Right lobe of liver (tissue), 6 donors: ENCODE measurements around the gene CACNA1E. TPM values are rescaled to one million over a fixed set of nuclear protein-coding genes. Genes with fewer than 3 reads are reported as not detected.
A peak's percentile ranks its signal among the peaks of the same experiment; 100 is the strongest.

ENCODE experiments used
- ATAC-seq, 4 donors: fragments of 200-7000 bp; cut with Tn5 transposase; one replicate each; pipeline ENCODE4 v1.9.1; 2020; ENCODE audit warnings: mild to moderate bottlenecking in 4 of 4, moderate library complexity in 4 of 4
- DNase-seq, 3 donors: peaks; one replicate each; pipeline ENCODE4 v3.0.0-alpha.2; 2020
- H3K27ac ChIP-seq, 3 donors: fragments of 200-600 bp; one replicate each; pipeline ENCODE4 v1.8.0; 2022
- H3K27me3 ChIP-seq, 2 donors: fragments of 200-600 bp; one replicate each; pipeline ENCODE4 v1.8.0; 2022
- H3K36me3 ChIP-seq, 4 donors: fragments of 200-600 bp; sonication (generic) in 1 of 4; one replicate each; pipeline versions ENCODE4 v1.5.1 to v1.8.0; 2017 to 2022; ENCODE audit warnings: control low read depth in 1 of 4
- H3K4me1 ChIP-seq, 4 donors: fragments of 200-600 bp; sonication (generic) in 1 of 4; one replicate each; pipeline versions ENCODE4 v1.5.1 to v1.8.0; 2017 to 2022; ENCODE audit warnings: control low read depth in 1 of 4
- H3K4me3 ChIP-seq, 3 donors: fragments of 200-600 bp; one replicate each; pipeline ENCODE4 v1.8.0; 2022
- H3K9me3 ChIP-seq, 4 donors: fragments of 200-600 bp; sonication (generic) in 1 of 4; one replicate each; pipeline versions ENCODE4 v1.5.1 to v1.8.0; 2017 to 2022; ENCODE audit warnings: control low read depth in 1 of 4
- POLR2A ChIP-seq: fragments of 450-650 bp; IDR thresholded peaks from one replicate; pipeline ENCODE4 v1.6.1; 2017; ENCODE audit warnings: antibody characterized with exemption, mild to moderate bottlenecking
- WGBS: methylation state at CpG from one replicate; pipeline ENCODE4 v1.1.6; 2018; ENCODE audit warnings: low coverage, low lambda C conversion rate; ENCODE audit not compliant: insufficient coverage; ENCODE audit errors: missing lambda C conversion rate; 5-methylcytosine and 5-hydroxymethylcytosine counted together
- intact Hi-C, 2 donors: fragments of 100-400 bp; cut with DNase I; formaldehyde crosslinking; loops; one replicate each; pipeline versions ENCODE4 v1.11.2 to v1.14.1; 2022
- total RNA-seq, 6 experiments: library from RNA; depleted of rRNA in 2 of 6; stranded (reverse); fragments of >200 nt in 2 of 6; fragmentation: NEBNext Ultra II Directional in 3 of 6; extraction: Animal tissue kit (Norgen Biotek cat#: 25700) in 3 of 6; gene quantifications; one replicate each; pipeline versions ENCODE4 v1.1.0 to v1.2.4, GENCODE V29; 2016 to 2023
- TF ChIP-seq, protein P1 (sequence below), 4 donors: fragments of 200-600 bp in 3 of 4; fragments of 450-650 bp in 1 of 4; IDR thresholded peaks; one replicate each; pipeline versions ENCODE4 v1.5.1 to v1.8.0; 2016 to 2022; ENCODE audit warnings: antibody characterized with exemption in 4 of 4, mild to moderate bottlenecking in 2 of 4
- donor health status: DM: no; HTN: yes; CAD: no.
- donor health status: DM: no; HTN: no; CAD: no.
- donor health status: DM: no; HTN: no; CAD: no.
- donor health status: DM: no; HTN: yes; CAD: no.
- donor health status: DM: no; HTN: yes; CAD: no.

CACNA1E gene
- total RNA-seq, 6 experiments from 2014 or later, result 0.05 to 0.09 (median 0.06) TPM; not detected in 2

DNA sequence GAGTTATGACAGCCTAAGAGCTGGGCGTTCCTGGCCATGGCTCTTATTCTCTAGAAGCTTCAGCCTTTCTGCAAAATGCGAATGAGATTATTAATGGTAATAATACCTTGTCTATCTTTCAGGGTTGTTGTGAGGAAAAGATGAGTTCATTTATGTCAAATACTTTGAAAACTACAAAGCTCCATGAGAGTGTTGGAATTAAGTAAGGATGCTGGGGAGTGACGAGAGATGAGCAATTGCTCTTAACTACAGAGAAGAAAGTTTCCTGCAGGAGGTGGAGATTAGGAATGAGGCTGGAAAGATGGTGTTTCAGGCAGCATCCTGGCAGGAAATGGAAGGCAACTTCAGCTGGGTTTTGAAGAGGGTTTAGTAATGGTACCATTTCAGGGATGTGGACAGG is 124.2 kb downstream of the CACNA1E start:
- H3K27me3 ChIP-seq, result no peaks in the 10 kb centered on the region
- no peak for ATAC-seq
- no peak for DNase-seq
- H3K4me1 ChIP-seq, result peaks cover 0 to 14% (median 3%) of the 10 kb centered on the region in 4 donors
- no peaks in the 10 kb centered on the region for H3K36me3 ChIP-seq
- H3K9me3 ChIP-seq, result no peaks in the 10 kb centered on the region
- H3K27ac ChIP-seq, result no peak overlapping the region
- intact Hi-C loops, result no loop called here
- no peak overlapping the region for H3K4me3 ChIP-seq
- 63% methylated on average over 3 of the region's 3 CpGs for WGBS
- no peak for TF ChIP-seq POLR2A
- TF ChIP-seq, protein P1, sequence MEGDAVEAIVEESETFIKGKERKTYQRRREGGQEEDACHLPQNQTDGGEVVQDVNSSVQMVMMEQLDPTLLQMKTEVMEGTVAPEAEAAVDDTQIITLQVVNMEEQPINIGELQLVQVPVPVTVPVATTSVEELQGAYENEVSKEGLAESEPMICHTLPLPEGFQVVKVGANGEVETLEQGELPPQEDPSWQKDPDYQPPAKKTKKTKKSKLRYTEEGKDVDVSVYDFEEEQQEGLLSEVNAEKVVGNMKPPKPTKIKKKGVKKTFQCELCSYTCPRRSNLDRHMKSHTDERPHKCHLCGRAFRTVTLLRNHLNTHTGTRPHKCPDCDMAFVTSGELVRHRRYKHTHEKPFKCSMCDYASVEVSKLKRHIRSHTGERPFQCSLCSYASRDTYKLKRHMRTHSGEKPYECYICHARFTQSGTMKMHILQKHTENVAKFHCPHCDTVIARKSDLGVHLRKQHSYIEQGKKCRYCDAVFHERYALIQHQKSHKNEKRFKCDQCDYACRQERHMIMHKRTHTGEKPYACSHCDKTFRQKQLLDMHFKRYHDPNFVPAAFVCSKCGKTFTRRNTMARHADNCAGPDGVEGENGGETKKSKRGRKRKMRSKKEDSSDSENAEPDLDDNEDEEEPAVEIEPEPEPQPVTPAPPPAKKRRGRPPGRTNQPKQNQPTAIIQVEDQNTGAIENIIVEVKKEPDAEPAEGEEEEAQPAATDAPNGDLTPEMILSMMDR (IDR thresholded peaks at IDR 0.05), result no peak

DNA sequence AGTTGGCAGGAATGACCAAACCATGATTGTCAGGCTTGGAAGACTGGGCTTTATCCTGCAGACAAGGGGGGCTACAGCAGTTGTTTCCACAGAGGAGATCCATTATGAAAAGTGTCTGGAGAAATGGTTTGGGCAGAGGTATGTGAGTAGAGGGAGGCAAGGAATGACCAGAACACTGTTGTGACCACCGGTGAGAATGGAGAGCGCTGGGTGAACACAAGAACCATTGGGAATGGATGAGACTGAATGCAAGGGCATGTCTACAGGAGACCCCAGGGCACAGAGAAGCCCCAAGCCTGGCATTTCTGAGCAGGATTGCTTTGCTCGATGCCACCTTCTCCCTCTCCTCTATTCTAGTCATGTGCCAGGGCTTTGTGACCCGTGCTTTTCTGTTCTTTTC is 125.1 kb downstream of the CACNA1E start:
- DNase-seq (no peak), ATAC-seq (no peak)
- Histone ChIP-seq H3K4me1 (peaks cover 0 to 14% (median 3%) of the 10 kb centered on the region in 4 donors), H3K36me3 (no peaks in the 10 kb centered on the region), H3K4me3 (no peak overlapping the region), H3K27me3 (no peaks in the 10 kb centered on the region), H3K27ac (no peak overlapping the region), H3K9me3 (no peaks in the 10 kb centered on the region)
- TF ChIP-seq, protein P1 (IDR thresholded peaks at IDR 0.05), result no peak
- TF ChIP-seq POLR2A, result no peak
- intact Hi-C loops, result no loop called here
- 70% methylated on average over 4 of the region's 4 CpGs for WGBS

DNA sequence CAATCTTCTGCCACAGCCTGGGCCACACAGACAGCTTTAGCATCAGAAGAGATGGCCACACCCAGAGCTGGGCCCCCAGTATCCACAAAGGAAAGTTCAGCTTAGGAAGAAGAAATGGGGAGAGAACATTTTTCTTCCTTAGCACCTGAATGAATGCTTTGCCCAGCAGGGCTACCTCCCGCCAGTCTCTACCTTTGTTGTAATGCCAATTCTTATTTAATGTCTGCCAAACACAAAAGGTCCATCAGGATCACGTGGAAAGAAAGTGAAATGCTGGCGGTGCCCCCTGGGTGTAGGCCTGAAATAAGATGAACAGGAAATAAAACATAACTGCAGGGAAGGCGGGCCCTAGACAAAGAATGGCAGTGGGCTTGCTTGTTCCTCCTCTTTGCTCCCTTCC is 125.6 kb downstream of the CACNA1E start:
- no peak for ATAC-seq

DNA sequence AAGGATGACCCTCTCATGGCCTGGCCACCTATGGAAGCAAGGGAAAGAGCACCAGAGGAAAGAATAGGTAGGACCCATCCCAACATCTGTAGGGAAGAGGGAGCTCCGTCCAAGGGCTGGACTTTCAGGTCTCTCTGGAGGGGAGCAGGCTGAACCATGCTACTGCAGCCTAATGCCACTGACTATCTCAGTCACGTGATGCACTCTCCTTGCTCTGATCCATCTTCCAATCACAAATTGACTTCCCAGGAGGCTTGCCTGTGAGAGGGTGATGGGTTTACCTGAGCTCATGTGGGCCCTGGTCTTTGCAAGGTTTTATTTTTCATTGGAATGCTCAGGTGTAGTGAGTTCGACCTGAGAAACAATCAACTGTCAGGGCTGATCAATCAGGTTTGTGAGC is 128.8 kb downstream of the CACNA1E start:
- H3K27me3 ChIP-seq, result no peaks in the 10 kb centered on the region
- intact Hi-C loops, result no loop called here
- H3K27ac ChIP-seq, result no peak overlapping the region
- ATAC-seq, result no peak
- no peaks in the 10 kb centered on the region for H3K36me3 ChIP-seq
- DNase-seq, result no peak
- WGBS, result no CpG with 5 or more reads among the region's 3 CpGs
- no peak overlapping the region for H3K4me3 ChIP-seq
- no peak for TF ChIP-seq POLR2A
- TF ChIP-seq, protein P1 (IDR thresholded peaks at IDR 0.05), result no peak
- no peaks in the 10 kb centered on the region for H3K4me1 ChIP-seq
- H3K9me3 ChIP-seq, result no peaks in the 10 kb centered on the region

More for the DNA sequence above, 125.6 kb downstream of the CACNA1E start:
- no peak for TF ChIP-seq POLR2A
- TF ChIP-seq, protein P1 (IDR thresholded peaks at IDR 0.05), result no peak
- H3K4me1 ChIP-seq, result peaks cover 0 to 8% (median 1%) of the 10 kb centered on the region in 4 donors
- H3K9me3 ChIP-seq, result no peaks in the 10 kb centered on the region
- no peaks in the 10 kb centered on the region for H3K36me3 ChIP-seq
- DNase-seq, result no peak
- 47% methylated on average over 4 of the region's 4 CpGs for WGBS
- H3K27me3 ChIP-seq, result no peaks in the 10 kb centered on the region
- intact Hi-C loops, result no loop called here
- no peak overlapping the region for H3K27ac ChIP-seq
- H3K4me3 ChIP-seq, result no peak overlapping the region

DNA sequence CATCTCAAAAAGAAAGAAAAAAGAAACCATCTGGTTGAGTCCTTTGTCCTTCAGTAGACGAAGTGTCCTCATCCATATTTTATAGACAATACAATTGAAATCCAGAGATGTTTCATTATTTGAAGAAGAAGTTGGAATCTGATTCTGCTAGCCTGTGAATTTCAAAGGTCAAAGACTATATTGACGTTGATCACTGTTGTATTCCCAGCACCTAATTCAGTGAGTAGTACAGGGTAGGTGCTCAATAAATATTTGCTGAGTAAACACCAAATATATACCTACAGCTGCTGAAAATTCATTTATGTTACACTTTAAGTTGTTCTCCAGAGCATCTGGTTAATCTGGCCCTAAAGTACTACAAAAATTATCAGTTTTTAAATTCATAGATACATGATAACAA is 135.2 kb downstream of the CACNA1E start:
- intact Hi-C loops, result no loop called here
- Histone ChIP-seq H3K4me1 (no peaks in the 10 kb centered on the region), H3K36me3 (no peaks in the 10 kb centered on the region), H3K9me3 (no peaks in the 10 kb centered on the region), H3K4me3 (no peak overlapping the region), H3K27ac (no peak overlapping the region), H3K27me3 (no peaks in the 10 kb centered on the region)
- ATAC-seq, result peak; percentile 48 to 89 (median 60)
- no peak for DNase-seq
- WGBS, result 10% methylated on average over 2 of the region's 2 CpGs
- TF ChIP-seq, protein P1 (IDR thresholded peaks at IDR 0.05), result no peak
- no peak for TF ChIP-seq POLR2A
